Brain microvascular endothelial cell (primary cell): ENCODE results near the gene UBE2E1.
A peak's percentile ranks its signal among the peaks of the same experiment; 100 is the strongest.
"Not testable (repeated sequence)": the region's sequence is repeated elsewhere in the genome, so short reads cannot be mapped to it uniquely, and the experiment has no call there.

Source experiments
- DNase-seq: peaks from one replicate; pipeline ENCODE4 v3.0.0-alpha.2; 2020
- H3K27ac ChIP-seq: fragments of 250-450 bp; sonication (Bioruptor Pico); 2 replicates; pipeline ENCODE4 v1.5.1; 2020; ENCODE audit warnings: mild to moderate bottlenecking, moderate library complexity
- H3K27me3 ChIP-seq: fragments of 250-450 bp; sonication (Bioruptor Pico); replicated peaks from 2 replicates; pipeline ENCODE4 v1.5.1; 2020; ENCODE audit warnings: mild to moderate bottlenecking
- H3K36me3 ChIP-seq: fragments of 250-450 bp; sonication (Bioruptor Pico); replicated peaks from 2 replicates; pipeline ENCODE4 v1.5.1; 2020; ENCODE audit warnings: mild to moderate bottlenecking
- H3K4me3 ChIP-seq: 2 replicates; pipeline ENCODE4 v1.5.1; 2011; ENCODE audit warnings: low read depth, mild to moderate bottlenecking, control low read depth, low read length, moderate library complexity
- in situ Hi-C: cut with HindIII; loops from 2 replicates; pipeline ENCODE4 v1.10.0; 2017; ENCODE audit warnings: low sequenced_read_pairs, low pct_ligation_motif_present
- TF ChIP-seq, protein P1 (sequence below): IDR thresholded peaks from 2 replicates; pipeline ENCODE4 v1.5.1; 2011; ENCODE audit warnings: low read depth, mild to moderate bottlenecking, moderate library complexity, low read length, control low read depth, inconsistent platforms; ENCODE audit errors: missing control alignments

Gene UBE2E1

DNA sequence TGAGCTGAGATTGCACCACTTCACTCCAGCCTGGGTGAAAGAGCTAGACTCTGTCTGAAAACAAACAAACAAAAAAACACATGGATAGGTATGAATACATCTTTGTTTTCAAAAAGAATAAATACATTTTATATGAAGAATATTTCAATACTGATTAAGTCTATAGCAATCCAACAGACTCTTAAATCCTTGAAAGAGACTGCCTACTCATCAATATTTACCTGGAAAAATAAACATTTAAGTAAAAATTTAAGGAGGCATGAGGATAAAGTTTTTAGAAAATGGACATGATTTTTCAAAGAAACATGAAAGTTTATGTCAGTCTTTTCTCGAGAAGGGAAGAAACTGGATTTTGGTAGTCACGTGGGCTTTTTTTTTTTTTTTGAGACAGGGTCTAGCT, 105.6 kb downstream of the UBE2E1 start:
- Histone ChIP-seq H3K36me3 (peaks cover 5% of the 10 kb centered on the region), H3K4me3 (no peak overlapping the region), H3K27me3 (no peaks in the 10 kb centered on the region), H3K27ac (no peak overlapping the region)
- in situ Hi-C loops, result no loop called here
- DNase-seq, result no peak
- TF ChIP-seq, protein P1, sequence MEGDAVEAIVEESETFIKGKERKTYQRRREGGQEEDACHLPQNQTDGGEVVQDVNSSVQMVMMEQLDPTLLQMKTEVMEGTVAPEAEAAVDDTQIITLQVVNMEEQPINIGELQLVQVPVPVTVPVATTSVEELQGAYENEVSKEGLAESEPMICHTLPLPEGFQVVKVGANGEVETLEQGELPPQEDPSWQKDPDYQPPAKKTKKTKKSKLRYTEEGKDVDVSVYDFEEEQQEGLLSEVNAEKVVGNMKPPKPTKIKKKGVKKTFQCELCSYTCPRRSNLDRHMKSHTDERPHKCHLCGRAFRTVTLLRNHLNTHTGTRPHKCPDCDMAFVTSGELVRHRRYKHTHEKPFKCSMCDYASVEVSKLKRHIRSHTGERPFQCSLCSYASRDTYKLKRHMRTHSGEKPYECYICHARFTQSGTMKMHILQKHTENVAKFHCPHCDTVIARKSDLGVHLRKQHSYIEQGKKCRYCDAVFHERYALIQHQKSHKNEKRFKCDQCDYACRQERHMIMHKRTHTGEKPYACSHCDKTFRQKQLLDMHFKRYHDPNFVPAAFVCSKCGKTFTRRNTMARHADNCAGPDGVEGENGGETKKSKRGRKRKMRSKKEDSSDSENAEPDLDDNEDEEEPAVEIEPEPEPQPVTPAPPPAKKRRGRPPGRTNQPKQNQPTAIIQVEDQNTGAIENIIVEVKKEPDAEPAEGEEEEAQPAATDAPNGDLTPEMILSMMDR, result no peak

DNA sequence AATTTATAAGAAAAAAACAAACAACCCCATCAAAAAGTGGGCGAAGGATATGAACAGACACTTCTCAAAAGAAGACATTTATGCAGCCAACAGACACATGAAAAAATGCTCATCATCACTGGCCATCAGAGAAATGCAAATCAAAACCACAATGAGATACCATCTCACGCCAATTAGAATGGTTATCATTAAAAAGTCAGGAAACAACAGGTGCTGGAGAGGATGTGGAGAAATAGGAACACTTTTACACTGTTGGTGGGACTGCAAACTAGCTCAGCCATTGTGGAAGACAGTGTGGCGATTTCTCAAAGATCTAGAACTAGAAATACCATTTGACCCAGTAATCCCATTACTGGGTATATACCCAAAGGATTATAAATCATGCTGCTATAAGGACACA, 106.6 kb downstream of the UBE2E1 start:
- in situ Hi-C loops, H3K27me3 ChIP-seq, H3K4me3 ChIP-seq, H3K27ac ChIP-seq, DNase-seq, H3K36me3 ChIP-seq: not testable (repeated sequence)

DNA sequence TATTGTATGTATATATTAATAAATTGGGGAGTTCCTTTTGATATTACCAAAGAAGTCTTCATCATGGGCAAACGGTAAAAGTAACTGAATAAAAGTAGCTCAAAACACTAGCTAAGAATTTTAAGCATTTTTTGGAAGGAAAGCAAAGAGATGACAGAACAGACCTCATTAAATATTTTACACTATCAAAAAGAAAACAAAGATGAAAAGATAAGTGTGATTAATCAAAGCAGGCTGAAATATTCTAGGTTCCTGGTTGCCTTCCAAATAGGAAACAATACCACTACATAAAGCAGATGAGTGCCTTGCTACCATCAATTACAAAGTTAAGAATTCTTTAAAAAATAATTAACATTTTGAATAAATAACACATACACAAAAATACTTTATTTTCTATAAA, 107.4 kb downstream of the UBE2E1 start:
- DNase-seq, result no peak
- Histone ChIP-seq H3K36me3 (peaks cover 12% of the 10 kb centered on the region), H3K27ac (no peak overlapping the region), H3K27me3 (no peaks in the 10 kb centered on the region), H3K4me3 (no peak overlapping the region)
- in situ Hi-C loops, result no loop called here
- TF ChIP-seq, protein P1, result no peak

DNA sequence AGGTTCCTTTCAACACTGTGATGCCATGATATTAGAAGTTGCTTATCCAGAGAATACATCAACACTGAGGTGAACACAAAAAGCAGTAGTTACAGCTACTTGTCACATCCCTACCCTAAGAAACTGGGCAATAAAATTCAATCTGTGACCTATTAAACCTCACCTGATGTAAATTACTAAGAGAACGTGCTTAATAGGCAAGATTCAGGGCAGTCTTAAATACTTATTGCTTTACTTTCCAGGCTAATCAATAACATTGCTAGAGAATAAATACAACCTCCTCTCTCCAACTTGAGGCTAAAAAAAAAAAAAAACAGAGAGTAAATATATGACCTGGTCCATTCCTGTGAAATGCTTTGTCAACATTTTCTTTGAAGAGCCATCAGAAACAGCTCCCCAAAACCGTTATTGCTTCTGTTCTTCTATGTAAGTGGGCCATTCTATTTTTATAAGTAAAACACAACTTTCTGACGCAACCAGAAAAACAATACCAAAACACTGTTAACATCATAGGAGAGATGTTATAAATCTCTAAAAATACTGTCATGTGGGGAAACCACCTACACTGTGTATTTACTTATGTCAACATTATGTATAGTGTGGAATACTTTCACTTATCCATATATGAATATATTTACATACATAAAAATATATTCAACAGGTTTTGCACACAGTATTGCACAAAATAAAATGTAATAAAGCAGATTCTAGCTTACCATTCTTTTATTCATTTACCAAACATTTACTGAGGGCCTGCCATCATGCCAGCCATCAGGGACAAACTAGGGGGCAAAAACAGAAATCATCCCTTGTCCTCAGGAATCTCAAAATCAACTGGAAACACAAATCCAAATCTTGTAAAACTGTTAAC, 108.4 kb downstream of the UBE2E1 start:
- no peaks in the 10 kb centered on the region for H3K27me3 ChIP-seq

DNA sequence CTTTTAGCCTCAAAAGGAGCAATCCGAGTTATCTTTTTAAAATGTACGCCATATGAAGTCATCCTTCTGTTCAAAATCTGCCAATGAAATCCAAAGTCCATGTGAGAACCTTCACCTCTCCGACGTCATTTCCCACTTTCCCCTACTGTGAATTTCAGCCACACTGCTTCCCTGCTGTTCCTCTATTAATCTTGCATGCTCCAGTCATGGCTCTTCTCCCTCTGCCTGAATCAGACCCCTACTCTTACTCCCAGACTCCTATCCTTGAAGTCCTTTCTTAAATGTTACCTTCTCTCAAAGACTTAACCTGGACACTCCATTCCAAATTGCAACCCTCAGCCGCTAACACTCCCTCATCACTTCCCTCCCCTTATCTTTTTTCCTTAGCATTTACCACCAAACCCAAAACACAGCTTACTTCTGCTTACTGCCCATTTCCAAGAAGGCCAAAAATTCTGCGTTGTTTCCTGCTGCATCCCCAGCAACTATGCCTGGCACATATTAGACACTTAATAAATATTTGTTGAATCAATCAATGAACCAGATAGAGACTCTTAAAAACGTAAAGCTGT, 109.9 kb downstream of the UBE2E1 start:
- in situ Hi-C loops, result no loop called here
- Histone ChIP-seq H3K36me3 (peaks cover 27% of the 10 kb centered on the region), H3K27me3 (no peaks in the 10 kb centered on the region), H3K4me3 (peak overlapping the region; percentile 97), H3K27ac (peak overlapping the region; percentile 25)
- TF ChIP-seq, protein P1, result no peak
- peak; percentile 42 for DNase-seq

More for the DNA sequence above, 108.4 kb downstream of the UBE2E1 start:
- peaks cover 21% of the 10 kb centered on the region for H3K36me3 ChIP-seq
- TF ChIP-seq, protein P1, result no peak
- in situ Hi-C loops, result no loop called here
- H3K27ac ChIP-seq, result no peak overlapping the region
- H3K4me3 ChIP-seq, result no peak overlapping the region
- no peak for DNase-seq

DNA sequence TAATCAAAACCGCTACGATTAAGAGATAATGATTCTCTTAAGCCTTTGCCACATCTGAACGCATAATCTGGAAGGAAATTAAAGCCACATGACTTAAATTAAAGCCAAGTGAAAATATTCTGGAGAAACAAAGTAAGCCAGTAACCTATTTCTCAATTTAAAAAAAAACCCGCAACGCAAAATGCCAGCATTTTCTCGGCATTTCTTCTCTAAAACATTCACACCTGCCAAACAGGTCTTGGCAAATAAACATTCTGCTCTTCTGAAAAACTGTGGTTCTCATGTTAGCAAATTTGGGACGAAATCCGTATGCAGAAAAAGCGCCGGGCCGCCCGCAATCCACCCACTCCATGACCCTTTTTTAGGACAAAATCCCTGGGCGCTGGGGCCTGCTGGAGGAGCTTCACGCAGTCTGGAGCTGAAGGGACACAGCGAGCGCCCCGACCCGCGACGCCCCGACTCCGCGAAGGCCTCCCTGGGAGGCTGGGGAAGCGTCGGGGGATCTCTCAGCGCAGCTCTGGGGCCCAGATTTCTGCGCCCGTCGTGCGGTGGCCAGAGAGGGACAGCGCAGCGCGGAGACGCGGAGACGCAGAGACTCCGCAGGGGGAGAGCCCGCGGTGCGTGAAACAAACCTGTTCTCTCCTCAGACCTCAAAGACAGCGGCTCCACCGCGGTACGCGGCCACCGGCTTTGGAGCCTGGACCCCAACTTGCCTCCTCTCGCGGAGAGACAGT, 110.6 kb downstream of the UBE2E1 start:
- Histone ChIP-seq H3K4me3 (peak overlapping the region; percentile 97), H3K27me3 (no peaks in the 10 kb centered on the region), H3K27ac (peak overlapping the region; percentile 48), H3K36me3 (peaks cover 25% of the 10 kb centered on the region)
- in situ Hi-C loops, result no loop called here
- DNase-seq, result no peak
- TF ChIP-seq, protein P1, result no peak
